H1 (cell line): ENCODE results near the gene MATN1. TPM values are rescaled to one million over a fixed set of nuclear protein-coding genes. Genes with fewer than 3 reads are reported as not detected.

Source experiments
- CTCF ChIA-PET: fragments of 300-600 bp; sonication (Branson Sonifier 250); formaldehyde crosslinking; loops from one replicate; lab custom pipeline; 2021; ENCODE audit not compliant: partially characterized antibody; lab: Charles Lee
- POLR2A ChIA-PET: fragments of 300-600 bp; sonication (Branson Sonifier 250); formaldehyde crosslinking; loops from one replicate; lab custom pipeline; 2021; ENCODE audit warnings: inconsistent platforms; ENCODE audit not compliant: partially characterized antibody; lab: Charles Lee
- DNase-seq, 2 experiments: peaks; one replicate each; pipeline versions ENCODE4 v3.0.0 to v3.0.0-alpha.2; 2010 to 2022; ENCODE audit warnings: low spot score in 2 of 2, low read depth in 1 of 2, mixed read lengths in 1 of 2
- FAIRE-seq: peaks from 2 replicates; lab custom pipeline; 2011; peaks lifted over from hg19 to GRCh38; lab: Jason Lieb, UNC
- H2AFZ ChIP-seq: 2 replicates; pipeline ENCODE4 v1.8.1; 2012; ENCODE audit warnings: low read length, inconsistent platforms
- H2AK5ac ChIP-seq: 2 replicates; pipeline ENCODE4 v1.6.1; 2013; ENCODE audit warnings: low read depth, low read length
- H2BK120ac ChIP-seq: replicated peaks from 2 replicates; pipeline ENCODE3; 2013; ENCODE audit warnings: low read depth, low read length, inconsistent platforms
- H2BK12ac ChIP-seq: 2 replicates; pipeline ENCODE4 v1.6.1; 2013; ENCODE audit warnings: low read depth, low read length
- H2BK15ac ChIP-seq: 2 replicates; pipeline ENCODE4 v1.6.1; 2013; ENCODE audit warnings: low read length
- H2BK20ac ChIP-seq: 2 replicates; pipeline ENCODE4 v1.6.1; 2013; ENCODE audit warnings: low read length
- H2BK5ac ChIP-seq: 2 replicates; pipeline ENCODE4 v1.6.1; 2013; ENCODE audit warnings: low read depth, low read length
- H3K14ac ChIP-seq: 2 replicates; pipeline ENCODE4 v1.6.1; 2013; ENCODE audit warnings: inconsistent platforms; ENCODE audit not compliant: insufficient read length
- H3K18ac ChIP-seq: 2 replicates; pipeline ENCODE4 v1.6.1; 2013; ENCODE audit warnings: low read length; ENCODE audit errors: extremely low read depth
- H3K23ac ChIP-seq: 2 replicates; pipeline ENCODE4 v1.6.1; 2013; ENCODE audit warnings: inconsistent platforms; ENCODE audit not compliant: insufficient read length
- H3K23me2 ChIP-seq: 2 replicates; pipeline ENCODE4 v1.6.1; 2013; ENCODE audit warnings: low read depth, low read length
- H3K27ac ChIP-seq: 2 replicates; pipeline ENCODE4 v1.6.1; 2011; ENCODE audit warnings: low read depth, low read length, inconsistent platforms
- H3K27me3 ChIP-seq, 4 experiments: replicated peaks in 1 of 4; 1 replicate in 1 of 4; 2 replicates in 3 of 4; pipeline versions ENCODE4 v1.6.1 to v1.8.1; 2011 to 2013; ENCODE audit warnings: low read length in 3 of 4, mild to moderate bottlenecking in 3 of 4, inconsistent platforms in 2 of 4, mixed read lengths in 2 of 4, moderate library complexity in 1 of 4; ENCODE audit not compliant: control insufficient read depth in 3 of 4, insufficient read depth in 3 of 4; ENCODE audit errors: extremely low read depth in 1 of 4
- H3K36me3 ChIP-seq, 4 experiments: 2 replicates each; pipeline versions ENCODE4 v1.6.1 to v1.8.1; 2011 to 2013; ENCODE audit warnings: mild to moderate bottlenecking in 4 of 4, low read length in 3 of 4, moderate library complexity in 2 of 4, control low read depth in 1 of 4, inconsistent platforms in 1 of 4; ENCODE audit not compliant: insufficient read depth in 4 of 4, control insufficient read depth in 2 of 4
- H3K4ac ChIP-seq: replicated peaks from 2 replicates; pipeline ENCODE3; 2013; ENCODE audit warnings: low read length, low read depth, mixed read lengths, inconsistent platforms; ENCODE audit not compliant: insufficient read length
- H3K4me1 ChIP-seq, 4 experiments: replicated peaks in 1 of 4; 1 replicate in 1 of 4; 2 replicates in 3 of 4; pipeline versions ENCODE4 v1.6.1 to v1.8.1; 2011 to 2013; ENCODE audit warnings: low read length in 3 of 4, inconsistent platforms in 2 of 4, mixed read lengths in 1 of 4; ENCODE audit not compliant: insufficient read depth in 4 of 4, control insufficient read depth in 3 of 4
- H3K4me2 ChIP-seq, 2 experiments: 2 replicates each; pipeline versions ENCODE4 v1.6.1 to v1.8.1; 2011 to 2013; ENCODE audit warnings: low read depth in 2 of 2, low read length in 2 of 2, control low read depth in 1 of 2, inconsistent platforms in 1 of 2, mild to moderate bottlenecking in 1 of 2; ENCODE audit not compliant: insufficient read depth in 1 of 2
- H3K4me3 ChIP-seq, 4 experiments: fragments of 200-600, 300-600 bp in 1 of 4; sonication (generic), shearing (Covaris generic), sonication (Bioruptor Twin) in 1 of 4; 2 replicates each; pipeline versions ENCODE4 v1.5.1 to v1.8.1; 2011 to 2016; ENCODE audit warnings: low read length in 4 of 4, low read depth in 3 of 4, control low read depth in 2 of 4, inconsistent platforms in 2 of 4, mild to moderate bottlenecking in 2 of 4, mixed read lengths in 1 of 4, moderate library complexity in 1 of 4; ENCODE audit not compliant: insufficient read depth in 2 of 4; ENCODE audit errors: extremely low read depth in 1 of 4
- H3K56ac ChIP-seq: replicated peaks from 2 replicates; pipeline ENCODE3; 2013; ENCODE audit warnings: low read depth, mild to moderate bottlenecking, mixed read lengths, low read length, inconsistent platforms; ENCODE audit not compliant: insufficient read length
- H3K79me1 ChIP-seq: 2 replicates; pipeline ENCODE4 v1.6.1; 2013; ENCODE audit warnings: low read depth, low read length, control low read depth
- H3K79me2 ChIP-seq, 2 experiments: 2 replicates each; pipeline versions ENCODE4 v1.6.1 to v1.8.1; 2012 to 2013; ENCODE audit warnings: low read length in 2 of 2, mild to moderate bottlenecking in 2 of 2, inconsistent platforms in 1 of 2; ENCODE audit not compliant: insufficient read depth in 2 of 2, control insufficient read depth in 1 of 2
- H3K9ac ChIP-seq, 4 experiments: replicated peaks in 1 of 4; 1 replicate in 1 of 4; 2 replicates in 3 of 4; pipeline versions ENCODE4 v1.6.1 to v1.8.1; 2011 to 2013; ENCODE audit warnings: low read depth in 3 of 4, low read length in 3 of 4, control low read depth in 2 of 4, mild to moderate bottlenecking in 2 of 4, moderate library complexity in 2 of 4, inconsistent platforms in 1 of 4; ENCODE audit errors: extremely low read depth in 1 of 4
- H3K9me3 ChIP-seq, 2 experiments: 2 replicates each; pipeline versions ENCODE4 v1.6.1 to v1.8.1; 2012 to 2013; ENCODE audit warnings: mild to moderate bottlenecking in 2 of 2, moderate library complexity in 2 of 2, control low read depth in 1 of 2, inconsistent platforms in 1 of 2, low read depth in 1 of 2, low read length in 1 of 2, mixed read lengths in 1 of 2; ENCODE audit not compliant: insufficient read depth in 2 of 2
- H4K20me1 ChIP-seq, 2 experiments: replicated peaks in 1 of 2; 2 replicates each; pipeline versions ENCODE3 to v1.8.1; 2011 to 2013; ENCODE audit warnings: inconsistent platforms in 2 of 2, low read length in 2 of 2, mild to moderate bottlenecking in 1 of 2; ENCODE audit not compliant: insufficient read depth in 2 of 2, control insufficient read depth in 1 of 2
- H4K5ac ChIP-seq: 2 replicates; pipeline ENCODE4 v1.6.1; 2013; ENCODE audit warnings: low read length, low read depth, mixed read lengths, inconsistent platforms; ENCODE audit not compliant: insufficient read length
- H4K8ac ChIP-seq: 2 replicates; pipeline ENCODE4 v1.8.0; 2013; ENCODE audit warnings: mild to moderate bottlenecking, moderate library complexity, low read length, inconsistent platforms; ENCODE audit not compliant: insufficient read depth; ENCODE audit errors: extremely low read depth
- H4K91ac ChIP-seq: replicated peaks from 2 replicates; pipeline ENCODE3; 2013; ENCODE audit warnings: low read length, mixed read lengths, inconsistent platforms; ENCODE audit not compliant: insufficient read length
- ATF3 ChIP-seq: IDR thresholded peaks from 2 replicates; pipeline ENCODE4 v1.6.1; 2011; ENCODE audit warnings: low read depth, mild to moderate bottlenecking, low read length; ENCODE audit not compliant: insufficient read depth
- EP300 ChIP-seq, 2 experiments: IDR thresholded peaks; 1 replicate in 1 of 2; 2 replicates in 1 of 2; pipeline ENCODE4 v1.6.1; 2011 to 2012; ENCODE audit warnings: low read depth in 2 of 2, low read length in 2 of 2, mild to moderate bottlenecking in 2 of 2, borderline replicate concordance in 1 of 2, inconsistent platforms in 1 of 2, moderate library complexity in 1 of 2
- FOSL1 ChIP-seq: IDR thresholded peaks from 2 replicates; pipeline ENCODE4 v1.6.1; 2011; ENCODE audit warnings: mild to moderate bottlenecking, low read depth, low read length, moderate library complexity; ENCODE audit not compliant: insufficient read depth
- GABPA ChIP-seq: IDR thresholded peaks from 2 replicates; pipeline ENCODE4 v1.6.1; 2011; ENCODE audit warnings: mild to moderate bottlenecking, low read length, moderate library complexity, borderline replicate concordance; ENCODE audit not compliant: insufficient read depth
- GTF2F1 ChIP-seq: IDR thresholded peaks from 2 replicates; pipeline ENCODE4 v1.6.1; 2012; ENCODE audit warnings: low read depth, low read length, improper control_type of control experiment, borderline replicate concordance
- HDAC6 ChIP-seq: IDR thresholded peaks from one replicate; pipeline ENCODE4 v1.7.1; 2012; ENCODE audit warnings: low read depth, mild to moderate bottlenecking, inconsistent platforms, low read length, moderate library complexity
- KDM1A ChIP-seq: fragments of 200-600, 300-600 bp; sonication (generic); IDR thresholded peaks from 2 replicates; pipeline ENCODE4 v1.7.1; 2016; ENCODE audit warnings: mild to moderate bottlenecking, low read length, borderline replicate concordance
- PHF8 ChIP-seq: fragments of 200-600 bp; sonication (generic); conservative IDR thresholded peaks from 2 replicates; pipeline ENCODE4 v1.7.1; 2012; ENCODE audit warnings: low read depth, mild to moderate bottlenecking, inconsistent platforms, low read length, moderate library complexity
- TAF7 ChIP-seq: optimal IDR thresholded peaks from 2 replicates; pipeline ENCODE3; 2011; ENCODE audit warnings: low read depth, mild to moderate bottlenecking, inconsistent platforms, low read length, moderate library complexity, borderline replicate concordance
- USF2 ChIP-seq: IDR thresholded peaks from 2 replicates; pipeline ENCODE4 v1.6.1; 2011; ENCODE audit warnings: low read length, improper control_type of control experiment
- WGBS, 2 experiments: shearing (Covaris generic) in 1 of 2; methylation state at CpG; one replicate each; pipeline versions ENCODE4 v1.1.6 to v1.1.7; 2013 to 2015; ENCODE audit warnings: low lambda C conversion rate in 2 of 2, mixed read lengths in 2 of 2, inconsistent platforms in 1 of 2, low coverage in 1 of 2, missing lambda C conversion rate in 1 of 2; ENCODE audit not compliant: insufficient replicate concordance in 2 of 2, insufficient coverage in 1 of 2, insufficient read length in 1 of 2; ENCODE audit errors: extremely low coverage in 1 of 2, missing lambda C conversion rate in 1 of 2; 5-methylcytosine and 5-hydroxymethylcytosine counted together
- polyA plus RNA-seq, 7 experiments: library from polyadenylated mRNA; depleted of rRNA in 3 of 7; stranded (reverse) in 5 of 7; unstranded in 2 of 7; fragments of >200 nt in 5 of 7; fragments of 200-250 nt in 2 of 7; gene quantifications; 1 replicate in 5 of 7; 2 replicates in 1 of 7; 4 replicates in 1 of 7; pipeline versions ENCODE4 v1.2.1 to v1.2.3, GENCODE V29; 2011 to 2013; ENCODE audit warnings: missing spikeins in 2 of 7, mixed read lengths in 2 of 7
- total RNA-seq: library from RNA; stranded (reverse); fragmentation: NEBNext Ultra II Directional; extraction: Animal tissue kit (Norgen Biotek cat#: 25700); gene quantifications from 2 replicates; pipeline ENCODE4 v1.2.1, GENCODE V29; 2021

MATN1 gene
- total and polyA plus RNA-seq, 2 of the 8 experiments (the other 6 are each of a cell fraction or from before 2014, with no cell fraction given), result 0.12 to 0.28 TPM

GRCh38 chr1:30680429-30680828 lies 43.0 kb downstream of the MATN1 start:
- no peak for FAIRE-seq
- CTCF ChIA-PET, result interaction anchor here (1.5 kb wide), 1 partner anchor 26 kb away, joined by 3 read pairs; no protein-coding TSS in a partner anchor
- no peak for TF ChIP-seq TAF7
- no peak for TF ChIP-seq EP300 (IDR thresholded peaks at IDR 0.05; ENCODE audit: borderline replicate concordance in 1 of 2, low read depth in 2 of 2, low read length in 2 of 2)
- TF ChIP-seq HDAC6, result no peak
- TF ChIP-seq USF2, result no peak
- no peak for TF ChIP-seq GABPA
- TF ChIP-seq FOSL1, result no peak
- TF ChIP-seq KDM1A, result no peak
- no peak for TF ChIP-seq PHF8
- TF ChIP-seq GTF2F1, result no peak
- TF ChIP-seq ATF3, result no peak

More at GRCh38 chr1:30680429-30680828, 43.0 kb downstream of the MATN1 start:
- Histone ChIP-seq H3K18ac (no peak overlapping the region), H3K36me3 (no peaks in the 10 kb centered on the region), H4K20me1 (no peaks in the 10 kb centered on the region), H3K14ac (no peak overlapping the region), H3K9ac (no peak overlapping the region), H2BK120ac (no peak overlapping the region), H4K8ac (no peak overlapping the region), H2AK5ac (no peak overlapping the region), H3K23ac (no peak overlapping the region), H3K79me1 (no peaks in the 10 kb centered on the region), H3K9me3 (peaks cover 11 to 14% of the 10 kb centered on the region in 2 experiments; a peak in 3 of 4 replicates), H3K79me2 (no peaks in the 10 kb centered on the region), H3K27me3 (peaks cover 0 to 4% (median 3%) of the 10 kb centered on the region in 4 experiments; a peak in 3 of 7 replicates), H3K23me2 (peaks cover under 1% of the 10 kb centered on the region; the same call in 1 of the 2 replicates), H3K56ac (no peak overlapping the region), H3K4ac (no peak overlapping the region), H2AFZ (no peak overlapping the region), H3K4me3 (no peak overlapping the region), H4K5ac (no peak overlapping the region), H2BK5ac (0 out of 2 replicates have a peak overlapping the region, but pooled peaks have one; percentile 44), H3K4me1 (peaks cover 0 to 3% (median 0%) of the 10 kb centered on the region in 4 experiments; a peak in 4 of 7 replicates), H4K91ac (no peak overlapping the region), H2BK12ac (no peak overlapping the region), H2BK15ac (no peak overlapping the region), H2BK20ac (no peak overlapping the region), H3K4me2 (no peak overlapping the region), H3K27ac (no peak overlapping the region)
- 96% methylated on average over 7 of the region's 7 CpGs; no CpG with 5 or more reads in 1 of the 2 experiments for WGBS, 2 experiments
- POLR2A ChIA-PET, result no interaction called here
- DNase-seq, result no peak
